LNCaP clone FGC (cell line): Measurements from ENCODE around the gene BABAM2.
"Not testable (repeated sequence)": the region's sequence is repeated elsewhere in the genome, so short reads cannot be mapped to it uniquely, and the experiment has no call there.

Experiments
- DNase-seq: peaks from one replicate; pipeline ENCODE4 v3.0.0-alpha.2; 2011; ENCODE audit warnings: low read depth
- H3K4me3 ChIP-seq: 2 replicates; pipeline ENCODE4 v1.5.1; 2011; ENCODE audit warnings: mild to moderate bottlenecking, low read depth, low read length, control low read depth
- TF ChIP-seq, protein P1 (sequence below): IDR thresholded peaks from 2 replicates; pipeline ENCODE4 v1.5.1; 2012; ENCODE audit warnings: mild to moderate bottlenecking; ENCODE audit not compliant: control insufficient read depth, insufficient read depth; ENCODE audit errors: extremely low read depth

Gene BABAM2

DNA sequence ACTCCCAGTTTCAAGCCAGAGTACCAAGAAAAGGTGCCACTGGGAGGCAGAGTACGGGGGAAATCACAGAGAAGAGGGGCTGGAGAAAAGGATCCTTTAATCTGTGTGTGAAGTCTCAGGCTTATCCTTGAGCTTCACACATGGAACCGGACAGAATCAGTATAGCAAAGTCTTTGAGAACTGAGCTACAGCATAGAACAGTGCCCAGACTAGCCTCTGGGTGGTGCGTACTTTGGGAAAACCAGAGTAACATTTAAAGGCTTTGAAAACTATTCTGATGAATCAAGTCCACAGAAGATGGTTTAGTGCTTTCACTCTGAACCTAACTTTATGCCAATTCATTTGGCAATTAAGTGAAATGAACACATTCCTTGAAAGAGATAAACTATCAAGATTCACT lies 83.1 kb downstream of the BABAM2 start:
- no peak for DNase-seq
- TF ChIP-seq, protein P1, sequence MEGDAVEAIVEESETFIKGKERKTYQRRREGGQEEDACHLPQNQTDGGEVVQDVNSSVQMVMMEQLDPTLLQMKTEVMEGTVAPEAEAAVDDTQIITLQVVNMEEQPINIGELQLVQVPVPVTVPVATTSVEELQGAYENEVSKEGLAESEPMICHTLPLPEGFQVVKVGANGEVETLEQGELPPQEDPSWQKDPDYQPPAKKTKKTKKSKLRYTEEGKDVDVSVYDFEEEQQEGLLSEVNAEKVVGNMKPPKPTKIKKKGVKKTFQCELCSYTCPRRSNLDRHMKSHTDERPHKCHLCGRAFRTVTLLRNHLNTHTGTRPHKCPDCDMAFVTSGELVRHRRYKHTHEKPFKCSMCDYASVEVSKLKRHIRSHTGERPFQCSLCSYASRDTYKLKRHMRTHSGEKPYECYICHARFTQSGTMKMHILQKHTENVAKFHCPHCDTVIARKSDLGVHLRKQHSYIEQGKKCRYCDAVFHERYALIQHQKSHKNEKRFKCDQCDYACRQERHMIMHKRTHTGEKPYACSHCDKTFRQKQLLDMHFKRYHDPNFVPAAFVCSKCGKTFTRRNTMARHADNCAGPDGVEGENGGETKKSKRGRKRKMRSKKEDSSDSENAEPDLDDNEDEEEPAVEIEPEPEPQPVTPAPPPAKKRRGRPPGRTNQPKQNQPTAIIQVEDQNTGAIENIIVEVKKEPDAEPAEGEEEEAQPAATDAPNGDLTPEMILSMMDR = no peak
- no peak overlapping the region for H3K4me3 ChIP-seq

DNA sequence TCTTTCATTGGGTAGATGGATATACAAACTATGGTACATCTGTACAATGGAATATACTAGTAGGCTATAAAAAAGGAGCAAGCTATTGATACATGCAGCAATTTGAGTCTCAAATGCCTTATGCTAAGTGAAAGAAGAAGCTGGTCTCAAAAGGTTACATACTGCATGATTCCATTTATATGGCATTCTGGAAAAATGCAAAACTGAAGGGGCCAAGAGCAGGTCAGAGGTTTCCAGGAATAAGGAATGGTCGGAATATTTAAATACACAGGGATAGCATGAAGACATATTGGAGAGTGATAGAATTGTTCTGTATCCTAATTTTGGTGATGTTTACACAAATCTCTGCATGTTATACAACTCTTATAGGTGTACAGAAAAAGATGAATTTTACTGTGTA lies 85.8 kb downstream of the BABAM2 start:
- TF ChIP-seq, protein P1 = no peak
- H3K4me3 ChIP-seq = no peak overlapping the region
- DNase-seq = no peak

DNA sequence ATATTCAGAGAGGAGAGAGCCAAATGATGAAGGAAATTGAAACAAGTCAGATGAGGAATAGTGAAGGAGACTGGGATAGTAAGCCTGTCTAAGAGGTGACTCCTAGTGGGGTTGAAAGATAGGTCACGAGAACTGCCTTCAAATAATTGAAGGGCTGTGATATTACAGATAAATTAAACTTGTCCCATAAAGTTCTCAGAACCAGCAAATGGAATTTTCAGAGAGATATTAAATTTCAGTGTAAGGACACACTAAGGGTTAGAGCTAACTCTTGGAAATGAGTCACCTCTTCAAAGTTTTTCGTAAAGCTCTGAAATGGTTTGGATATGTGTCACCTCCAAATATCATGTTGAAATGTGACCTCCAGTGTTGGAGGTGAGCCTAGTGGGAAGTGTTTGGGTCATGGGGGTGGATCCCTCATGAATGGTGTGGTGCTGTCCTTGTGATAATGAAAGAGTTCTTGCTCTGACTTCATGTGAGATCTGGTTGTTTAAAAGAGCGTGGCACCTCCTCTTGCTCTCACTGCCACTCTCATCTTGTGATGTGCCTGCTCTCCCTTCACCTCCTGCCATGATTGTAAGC lies 87.3 kb downstream of the BABAM2 start:
- TF ChIP-seq, protein P1 = no peak
- no peak overlapping the region for H3K4me3 ChIP-seq
- DNase-seq = no peak

DNA sequence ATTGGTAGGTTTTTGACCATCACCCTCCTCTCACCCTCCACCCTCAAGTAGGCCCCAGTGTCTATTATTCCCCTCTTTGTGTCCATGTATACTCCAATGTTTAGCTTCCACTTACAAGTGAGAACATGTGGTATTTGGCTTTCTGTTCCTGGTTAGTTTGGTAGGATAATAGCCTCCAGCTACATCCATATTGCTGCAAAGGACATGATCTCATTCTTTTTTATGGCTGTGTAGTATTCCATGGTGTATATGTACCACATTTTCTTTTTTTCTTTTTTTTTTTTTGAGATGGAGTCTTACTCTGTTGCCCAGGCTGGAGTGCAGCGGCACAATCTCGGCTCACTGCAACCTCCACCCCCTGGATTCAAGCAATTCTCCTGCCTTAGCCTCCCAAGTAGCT lies 88.2 kb downstream of the BABAM2 start:
- not testable (repeated sequence) for H3K4me3 ChIP-seq, DNase-seq

DNA sequence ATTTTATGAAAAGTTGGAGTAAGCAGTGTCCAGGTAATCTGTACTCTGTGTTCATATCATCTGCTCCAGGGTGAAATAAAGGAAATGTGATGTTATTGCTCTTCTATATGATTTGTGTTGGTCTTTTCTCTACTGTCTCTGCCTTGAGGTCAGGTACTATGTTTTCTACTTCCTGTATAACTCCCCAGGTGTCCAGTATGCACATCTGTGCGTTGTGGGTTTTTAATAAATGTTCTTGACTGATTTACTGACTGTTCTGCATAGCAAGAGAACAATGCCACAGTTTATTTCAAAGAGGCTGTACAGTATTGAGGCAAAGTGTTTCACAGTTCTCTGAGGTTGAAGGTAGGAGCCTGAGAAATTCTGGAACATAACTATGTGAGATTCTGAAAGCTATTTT lies 89.7 kb downstream of the BABAM2 start:
- no peak for DNase-seq
- H3K4me3 ChIP-seq = no peak overlapping the region
- TF ChIP-seq, protein P1 = no peak

DNA sequence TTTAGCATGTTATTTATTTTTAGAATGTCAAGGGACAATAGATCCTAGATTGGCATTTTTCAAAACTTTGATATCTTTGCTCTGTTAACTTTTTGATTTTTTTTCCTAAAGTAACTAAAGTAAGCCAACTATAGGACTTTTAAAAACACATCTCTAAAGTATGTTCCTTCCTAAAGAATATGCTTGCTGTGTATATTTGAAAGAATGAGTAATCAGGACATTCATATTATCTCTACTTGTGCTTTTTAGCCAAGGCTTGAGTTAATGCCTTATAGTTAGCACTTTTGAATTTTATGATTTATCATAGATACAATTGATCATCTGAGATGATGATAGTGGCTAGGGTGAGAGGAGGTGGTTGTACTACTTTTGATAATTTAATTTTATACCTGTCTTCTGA lies 93.6 kb downstream of the BABAM2 start:
- DNase-seq = no peak
- TF ChIP-seq, protein P1 = no peak
- no peak overlapping the region for H3K4me3 ChIP-seq

DNA sequence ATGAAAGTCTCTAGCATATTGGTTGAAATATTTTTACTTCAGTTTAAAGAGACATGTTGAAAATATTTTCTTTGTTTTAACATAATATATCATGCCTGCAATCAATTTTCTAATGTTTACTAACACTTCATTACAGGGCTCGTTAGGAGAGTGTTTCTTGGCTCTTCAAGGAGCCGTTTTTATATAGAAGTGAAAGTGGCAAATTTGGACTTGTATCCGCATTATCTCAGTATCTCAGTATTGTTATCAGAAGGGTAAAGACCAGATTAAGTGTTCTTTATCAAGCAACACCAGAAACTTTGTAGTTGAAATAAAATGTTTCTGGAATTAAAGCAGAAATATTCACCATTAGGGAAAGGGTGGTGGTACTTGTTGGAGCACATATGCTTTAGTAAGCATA lies 97.8 kb downstream of the BABAM2 start:
- TF ChIP-seq, protein P1 = no peak
- no peak for DNase-seq
- H3K4me3 ChIP-seq = no peak overlapping the region
